Heart left ventricle (tissue), 16 donors: ENCODE data around the gene GALNT10. TPM values are rescaled to one million over a fixed set of nuclear protein-coding genes. Genes with fewer than 3 reads are reported as not detected.

Experiments
- ATAC-seq, 4 donors: fragments of 200-7000 bp; cut with Tn5 transposase; one replicate each; pipeline ENCODE4 v1.9.1; 2020 to 2022; ENCODE audit warnings: moderate library complexity in 4 of 4, mild to moderate bottlenecking in 3 of 4, moderate number of reproducible peaks in 1 of 4
- DNase-seq, 5 donors: peaks; one replicate each; pipeline ENCODE4 v3.0.0-alpha.2; 2020
- H3K27ac ChIP-seq, 12 donors: fragments of 200-600 bp; sonication (generic) in 4 of 12; one replicate each; pipeline versions ENCODE4 v1.5.0 to v1.8.0; 2016 to 2022; ENCODE audit warnings: mild to moderate bottlenecking in 2 of 12
- H3K27me3 ChIP-seq, 9 donors: fragments of 200-600 bp; sonication (generic) in 2 of 9; one replicate each; pipeline versions ENCODE4 v1.5.1 to v1.8.0; 2016 to 2022; ENCODE audit warnings: mild to moderate bottlenecking in 3 of 9
- H3K36me3 ChIP-seq, 9 donors: fragments of 200-600 bp; sonication (generic) in 2 of 9; one replicate each; pipeline versions ENCODE4 v1.5.0 to v1.8.0; 2018 to 2022; ENCODE audit warnings: mild to moderate bottlenecking in 2 of 9
- H3K4me1 ChIP-seq, 12 donors: fragments of 200-600 bp; sonication (generic) in 4 of 12; one replicate each; pipeline versions ENCODE4 v1.5.0 to v1.8.0; 2016 to 2022; ENCODE audit warnings: mild to moderate bottlenecking in 3 of 12
- H3K4me3 ChIP-seq, 12 donors: fragments of 200-600 bp; sonication (generic) in 4 of 12; one replicate each; pipeline versions ENCODE4 v1.5.0 to v1.8.0; 2017 to 2022; ENCODE audit warnings: mild to moderate bottlenecking in 9 of 12, moderate library complexity in 4 of 12
- H3K9me3 ChIP-seq, 12 donors: fragments of 200-600 bp; sonication (generic) in 4 of 12; one replicate each; pipeline versions ENCODE4 v1.5.0 to v1.8.0; 2016 to 2022; ENCODE audit warnings: mild to moderate bottlenecking in 1 of 12
- POLR2A ChIP-seq, 2 donors: fragments of 450-650 bp; IDR thresholded peaks; one replicate each; pipeline ENCODE4 v1.6.1; 2017; ENCODE audit warnings: antibody characterized with exemption in 2 of 2, mild to moderate bottlenecking in 2 of 2, moderate library complexity in 2 of 2
- WGBS, 4 donors: extraction: QIAGEN DNeasy Blood & Tissue Kit in 2 of 4; methylation state at CpG; one replicate each; pipeline versions ENCODE4 v1.1.5 to v1.1.7; 2013 to 2018; 5-methylcytosine and 5-hydroxymethylcytosine counted together
- intact Hi-C, 10 donors: fragments of 100-400 bp; cut with DNase I; formaldehyde crosslinking; loops; one replicate each; pipeline versions ENCODE4 v1.11.1 to v1.14.2; 2022
- long read RNA-seq, 3 donors: library from polyadenylated mRNA; unstranded; transcript quantifications; one replicate each; pipeline ENCODE4 v2.0.0, GENCODE V29; 2020 to 2021
- polyA plus RNA-seq, 2 donors: library from polyadenylated mRNA; stranded (reverse); fragments of 200-250 nt; gene quantifications; one replicate each; pipeline ENCODE4 v1.2.3, GENCODE V29; 2013
- total RNA-seq, 9 donors: library from RNA; depleted of rRNA in 2 of 9; stranded (reverse); fragments of >200 nt in 2 of 9; fragmentation: NEBNext Ultra II Directional in 3 of 9; extraction: Animal tissue kit (Norgen Biotek cat#: 25700) in 3 of 9; gene quantifications; one replicate each; pipeline versions ENCODE4 v1.1.0 to v1.2.4, GENCODE V29; 2016 to 2023
- TF ChIP-seq, protein P1 (sequence below), 12 donors: fragments of 200-600 bp; sonication (generic) in 4 of 12; IDR thresholded peaks; one replicate each; pipeline versions ENCODE4 v1.5.0 to v1.8.0; 2018 to 2022; ENCODE audit warnings: antibody characterized with exemption in 12 of 12, mild to moderate bottlenecking in 5 of 12
- donor health status: ischemic (EF 13 %, LVEDD 7.1; RV severe dilation, severe dysfunction).
- donor health status: healthy with polysubstance abuse.
- donor health status: DM: no; HTN: yes; CAD: no.
- donor health status: DM: no; HTN: no; CAD: no.
- donor health status: ischemic (EF 25% LVEDD 6.9; RV normal size, moderate dysfunction).
- donor health status: ischemic (EF 25% LVEDD 5.7; RV mildly dilated, moderate dysfunction).
- donor health status: healthy.
- donor health status: DM: yes; HTN: yes; CAD: no.
- donor health status: ischemic (EF 35%, LVEDD 5.7; RV mildly dilated, moderate dysfunction).
- donor health status: nonischemic (EF 11% LVEDD 7.7; RV severe dilation, severe dysfunction).
- donor health status: DM: yes; HTN: yes; CAD: no.
- donor health status: PGD.
- donor health status: ischemic (EF 29% LVEDD 5.4; RV normal size, mild dysfunction).
- donor health status: nonischemic (EF 23%, LVEDD 6.1; RV moderate dilation, normal function).

Gene GALNT10, protein sequence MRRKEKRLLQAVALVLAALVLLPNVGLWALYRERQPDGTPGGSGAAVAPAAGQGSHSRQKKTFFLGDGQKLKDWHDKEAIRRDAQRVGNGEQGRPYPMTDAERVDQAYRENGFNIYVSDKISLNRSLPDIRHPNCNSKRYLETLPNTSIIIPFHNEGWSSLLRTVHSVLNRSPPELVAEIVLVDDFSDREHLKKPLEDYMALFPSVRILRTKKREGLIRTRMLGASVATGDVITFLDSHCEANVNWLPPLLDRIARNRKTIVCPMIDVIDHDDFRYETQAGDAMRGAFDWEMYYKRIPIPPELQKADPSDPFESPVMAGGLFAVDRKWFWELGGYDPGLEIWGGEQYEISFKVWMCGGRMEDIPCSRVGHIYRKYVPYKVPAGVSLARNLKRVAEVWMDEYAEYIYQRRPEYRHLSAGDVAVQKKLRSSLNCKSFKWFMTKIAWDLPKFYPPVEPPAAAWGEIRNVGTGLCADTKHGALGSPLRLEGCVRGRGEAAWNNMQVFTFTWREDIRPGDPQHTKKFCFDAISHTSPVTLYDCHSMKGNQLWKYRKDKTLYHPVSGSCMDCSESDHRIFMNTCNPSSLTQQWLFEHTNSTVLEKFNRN
- total RNA-seq = 10 to 100 TPM; 10.6 to 20.7 (median 14.6) TPM
- polyA plus RNA-seq = 10 to 100 TPM in 1 of 2 donors, 1 to 10 TPM in 1; 2.7 to 12.3 TPM
- long read RNA-seq, donor 1, full-length matches to known transcripts = 4 of 10 reads
- long read RNA-seq, donor 1, partial matches to known transcripts = 5 of 10 reads
- long read RNA-seq, donor 1, other reads (novel, unspliced or antisense) = 1 of 10 reads
- long read RNA-seq, donor 2, partial matches to known transcripts = 8 of 10 reads
- long read RNA-seq, donor 2, other reads (novel, unspliced or antisense) = 2 of 10 reads
- long read RNA-seq, donor 3, full-length matches to known transcripts = 5 of 12 reads
- long read RNA-seq, donor 3, partial matches to known transcripts = 0 of 12 reads
- long read RNA-seq, donor 3, other reads (novel, unspliced or antisense) = 7 of 12 reads

DNA sequence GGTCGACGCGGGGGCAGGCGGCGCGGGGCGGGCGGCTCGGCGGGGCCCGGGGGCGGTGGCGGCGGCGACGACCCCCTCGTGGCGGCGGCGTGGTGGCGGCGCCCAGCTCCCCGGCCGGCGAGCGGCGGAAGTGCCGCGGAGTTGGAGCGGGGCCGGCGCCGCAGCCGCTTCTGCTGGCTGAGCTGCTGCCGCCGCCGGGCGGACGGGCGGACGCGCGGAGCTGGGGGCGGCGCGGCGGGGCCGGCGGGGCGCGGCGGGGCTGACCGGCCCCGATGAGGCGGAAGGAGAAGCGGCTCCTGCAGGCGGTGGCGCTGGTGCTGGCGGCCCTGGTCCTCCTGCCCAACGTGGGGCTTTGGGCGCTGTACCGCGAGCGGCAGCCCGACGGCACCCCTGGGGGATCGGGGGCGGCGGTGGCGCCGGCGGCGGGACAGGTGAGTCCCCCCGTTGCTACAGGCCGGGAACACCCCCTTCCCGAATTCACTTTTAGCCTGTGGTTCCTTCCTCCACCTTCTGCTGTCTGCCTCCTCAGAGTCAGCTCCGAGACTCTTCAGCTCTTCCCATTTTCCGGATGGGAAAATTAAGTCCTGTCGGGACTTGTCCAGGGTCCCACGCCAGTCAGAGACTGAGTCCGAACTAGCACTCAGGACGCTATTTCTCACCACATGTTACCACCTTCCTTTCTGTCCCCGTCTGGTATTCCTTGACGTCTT lies at the start of gene GALNT10:
Gene GALNT10 (plus strand): TSS at position 139 of the 710 bp plus-strand sequence. CDS start 134 bp downstream, at position 273.
- Histone ChIP-seq H3K27me3 (no peaks in the 10 kb centered on the region), H3K4me1 (peaks cover 0 to 47% (median 24%) of the 10 kb centered on the region in 12 donors), H3K27ac (peak within 1 kb of the TSS; percentile 45 to 92 (median 86)), H3K4me3 (peak within 1 kb of the TSS; percentile 62 to 99 (median 95)), H3K36me3 (peaks cover 0 to 9% (median 0%) of the 10 kb centered on the region in 9 donors), H3K9me3 (no peaks in the 10 kb centered on the region)
- WGBS, 4 donors = 2 to 13% (median 3%) methylated on average over 8 to 84 of the region's 84 CpGs
- ATAC-seq = peak in 3 of 4 donors; percentile 49 to 54 (median 50)
- DNase-seq = peak; percentile 77 to 88 (median 79)
- no peak for TF ChIP-seq POLR2A (IDR thresholded peaks at IDR 0.05)
- TF ChIP-seq, protein P1, sequence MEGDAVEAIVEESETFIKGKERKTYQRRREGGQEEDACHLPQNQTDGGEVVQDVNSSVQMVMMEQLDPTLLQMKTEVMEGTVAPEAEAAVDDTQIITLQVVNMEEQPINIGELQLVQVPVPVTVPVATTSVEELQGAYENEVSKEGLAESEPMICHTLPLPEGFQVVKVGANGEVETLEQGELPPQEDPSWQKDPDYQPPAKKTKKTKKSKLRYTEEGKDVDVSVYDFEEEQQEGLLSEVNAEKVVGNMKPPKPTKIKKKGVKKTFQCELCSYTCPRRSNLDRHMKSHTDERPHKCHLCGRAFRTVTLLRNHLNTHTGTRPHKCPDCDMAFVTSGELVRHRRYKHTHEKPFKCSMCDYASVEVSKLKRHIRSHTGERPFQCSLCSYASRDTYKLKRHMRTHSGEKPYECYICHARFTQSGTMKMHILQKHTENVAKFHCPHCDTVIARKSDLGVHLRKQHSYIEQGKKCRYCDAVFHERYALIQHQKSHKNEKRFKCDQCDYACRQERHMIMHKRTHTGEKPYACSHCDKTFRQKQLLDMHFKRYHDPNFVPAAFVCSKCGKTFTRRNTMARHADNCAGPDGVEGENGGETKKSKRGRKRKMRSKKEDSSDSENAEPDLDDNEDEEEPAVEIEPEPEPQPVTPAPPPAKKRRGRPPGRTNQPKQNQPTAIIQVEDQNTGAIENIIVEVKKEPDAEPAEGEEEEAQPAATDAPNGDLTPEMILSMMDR (IDR thresholded peaks at IDR 0.05) = no peak
- intact Hi-C loops = loop anchor here in 5 of 10 donors (1.0 to 10.0 kb wide), 7 partner anchors 74 to 255 kb away; partner anchors contain the start of gene SAP30L (in 1 of the 5)

DNA sequence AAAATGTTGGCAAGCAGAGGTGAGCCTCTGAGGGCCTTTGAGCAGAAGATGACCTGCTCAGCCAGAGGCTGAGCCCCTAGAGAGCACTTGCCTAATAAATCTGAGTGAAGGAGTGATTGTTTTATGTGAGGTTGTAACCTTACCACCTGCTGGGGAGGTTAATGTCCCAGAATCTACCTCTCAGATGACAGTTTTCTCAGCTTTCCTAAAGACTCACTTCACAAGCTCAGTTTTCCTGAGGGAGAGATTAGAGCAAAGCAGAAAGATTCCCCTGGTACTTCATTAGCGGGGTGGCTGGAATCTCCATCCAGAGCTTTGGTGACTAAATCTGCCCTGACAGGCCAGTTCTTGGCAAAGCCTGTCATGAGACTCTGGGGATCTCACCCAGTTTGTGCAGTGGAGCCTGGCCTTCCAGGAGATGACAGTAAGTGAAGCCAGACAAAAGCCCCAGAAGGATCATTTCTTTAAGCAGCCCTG lies 48.8 kb upstream of the GALNT10 start:
- DNase-seq = no peak
- no peak overlapping the region for H3K4me3 ChIP-seq
- no peak for TF ChIP-seq POLR2A (IDR thresholded peaks at IDR 0.05)
- TF ChIP-seq, protein P1 (IDR thresholded peaks at IDR 0.05) = no peak
- intact Hi-C loops = no loop called here
- peaks cover 0 to 75% (median 25%) of the 10 kb centered on the region in 12 donors for H3K4me1 ChIP-seq
- peak overlapping the region in 3 of 12 donors; percentile 35 to 65 (median 60) for H3K27ac ChIP-seq
- no peaks in the 10 kb centered on the region for H3K36me3 ChIP-seq
- WGBS, 4 donors = 43 to 66% (median 61%) methylated on average over 1 of the region's 1 CpG
- no peak for ATAC-seq
- H3K9me3 ChIP-seq = no peaks in the 10 kb centered on the region
- no peaks in the 10 kb centered on the region for H3K27me3 ChIP-seq

DNA sequence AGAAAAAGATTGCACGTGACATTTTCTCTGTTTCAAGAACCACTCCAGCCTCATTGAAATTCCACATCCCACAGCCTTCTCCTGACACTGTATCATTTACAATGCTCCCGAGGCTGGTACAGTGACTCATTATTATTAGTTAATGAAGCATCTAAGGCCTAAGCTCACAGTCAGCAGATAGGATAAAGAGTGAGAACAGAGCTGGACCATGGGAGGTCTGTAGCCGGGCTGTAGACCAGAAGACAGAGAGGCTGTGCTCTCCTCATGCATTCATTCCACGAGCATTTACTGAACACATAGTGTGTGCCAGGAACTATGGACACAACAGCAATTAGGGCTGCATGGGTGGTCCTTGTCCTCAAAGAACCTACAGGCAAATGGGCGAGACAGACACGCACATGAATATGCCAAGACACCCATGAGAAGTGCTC lies 47.3 kb upstream of the GALNT10 start:
- no peak for ATAC-seq
- 61 to 81% (median 70%) methylated on average over 6 of the region's 6 CpGs for WGBS, 4 donors
- intact Hi-C loops = no loop called here

More for the DNA sequence above, 47.3 kb upstream of the GALNT10 start:
- DNase-seq = no peak
- Histone ChIP-seq H3K36me3 (no peaks in the 10 kb centered on the region), H3K27ac (peak overlapping the region in 2 of 12 donors; percentile 21), H3K4me3 (no peak overlapping the region), H3K9me3 (no peaks in the 10 kb centered on the region), H3K4me1 (peaks cover 0 to 77% (median 25%) of the 10 kb centered on the region in 12 donors), H3K27me3 (no peaks in the 10 kb centered on the region)
- no peak for TF ChIP-seq POLR2A (IDR thresholded peaks at IDR 0.05)
- TF ChIP-seq, protein P1 (IDR thresholded peaks at IDR 0.05) = no peak
